ENCODE measurements around the gene ABLIM3. TPM values are rescaled to one million over a fixed set of nuclear protein-coding genes. Genes with fewer than 3 reads are reported as not detected.

The ABLIM3 gene
- total RNA-seq, 1 experiment from 2014 or later = not detected

DNA sequence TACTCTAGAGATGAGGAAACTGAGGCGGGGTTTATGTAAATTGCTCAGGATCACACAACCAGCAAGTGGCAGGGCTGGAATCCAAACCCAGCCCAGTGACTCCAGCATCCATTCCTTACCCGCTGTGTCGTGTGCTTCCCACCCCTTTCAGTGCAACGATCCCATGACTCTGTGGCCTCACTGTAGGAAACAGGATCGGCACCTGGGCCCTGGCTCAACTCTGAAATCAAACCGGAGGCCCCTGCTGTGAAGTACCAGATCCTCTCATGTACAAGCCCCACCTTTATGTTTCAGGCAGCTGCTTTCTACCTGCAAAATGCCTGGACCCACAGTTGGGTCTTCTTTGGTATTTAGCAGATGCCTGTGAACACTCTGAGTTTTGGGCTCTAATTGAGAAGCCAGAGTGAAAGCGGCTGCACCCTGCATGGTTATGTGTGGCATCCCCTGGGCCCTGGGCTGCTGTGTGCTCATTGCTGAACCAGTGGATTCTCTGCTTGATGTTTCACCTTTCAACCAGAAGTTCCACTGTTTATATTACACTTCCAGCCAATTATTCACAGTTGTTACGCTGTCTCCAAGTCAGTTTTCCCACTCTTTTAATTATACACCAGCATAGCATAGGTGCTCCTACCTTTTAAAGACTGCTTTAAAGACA is 36.7 kb downstream of the ABLIM3 start:
- Mint-ChIP-seq H3K4me3 (ENCODE audit: unreplicated experiment) (no peak overlapping the region), H3K9me3 (ENCODE audit: unreplicated experiment) (peaks cover 2% of the 10 kb centered on the region), H3K4me1 (ENCODE audit: low read depth, unreplicated experiment) (peaks cover 1% of the 10 kb centered on the region), H3K27me3 (ENCODE audit: insufficient read depth, unreplicated experiment) (peaks cover 11% of the 10 kb centered on the region), H3K27ac (ENCODE audit: unreplicated experiment) (no peak overlapping the region), H3K36me3 (ENCODE audit: insufficient read depth, unreplicated experiment) (no peaks in the 10 kb centered on the region)
- no peaks in the 10 kb centered on the region for H3K9me3 ChIP-seq
- TF ChIP-seq CTCF (IDR thresholded peaks at IDR 0.05; ENCODE audit: insufficient read depth in 1 of 2, low read depth in 1 of 2, low read length in 1 of 2, severe bottlenecking in 1 of 2, unreplicated experiment in 1 of 2) = no peak
- no peak for DNase-seq
- CTCF ChIA-PET = no interaction called here
- POLR2A ChIA-PET = no interaction called here
- peaks cover 6% of the 10 kb centered on the region; the same call in 1 of the 2 replicates for H3K4me1 ChIP-seq
- BruUV-seq (replicated peaks) = no TSS peak
- no peak overlapping the region for H3K4me3 ChIP-seq (ENCODE audit: low read depth, low read length)
- intact Hi-C loops (cut with micrococcal nuclease; ENCODE audit: unreplicated experiment) = no loop called here
- H3K36me3 ChIP-seq (ENCODE audit: control insufficient read depth, insufficient read depth, low read length) = no peaks in the 10 kb centered on the region
- H3K27me3 ChIP-seq (replicated peaks; ENCODE audit: control insufficient read depth, insufficient read depth, low read length) = no peaks in the 10 kb centered on the region

- Histone ChIP-seq H3K27me3 (replicated peaks; ENCODE audit: control insufficient read depth, insufficient read depth, low read length) (no peaks in the 10 kb centered on the region), H3K9me3 (no peaks in the 10 kb centered on the region), H3K4me3 (ENCODE audit: low read depth, low read length) (no peak overlapping the region), H3K4me1 (no peaks in the 10 kb centered on the region), H3K36me3 (ENCODE audit: control insufficient read depth, insufficient read depth, low read length) (no peaks in the 10 kb centered on the region)
- H3K4me3 Mint-ChIP-seq (ENCODE audit: unreplicated experiment) = no peak overlapping the region
- BruUV-seq (replicated peaks) = no TSS peak
- no peak for DNase-seq
- H3K27me3 Mint-ChIP-seq (ENCODE audit: insufficient read depth, unreplicated experiment) = peaks cover 14% of the 10 kb centered on the region
- H3K27ac Mint-ChIP-seq (ENCODE audit: unreplicated experiment) = no peak overlapping the region
- H3K36me3 Mint-ChIP-seq (ENCODE audit: insufficient read depth, unreplicated experiment) = no peaks in the 10 kb centered on the region
- H3K4me1 Mint-ChIP-seq (ENCODE audit: low read depth, unreplicated experiment) = no peaks in the 10 kb centered on the region
- no peaks in the 10 kb centered on the region for H3K9me3 Mint-ChIP-seq (ENCODE audit: unreplicated experiment)
- intact Hi-C loops (cut with micrococcal nuclease; ENCODE audit: unreplicated experiment) = no loop called here
- ChIA-PET CTCF (no interaction called here), POLR2A (no interaction called here)
- TF ChIP-seq CTCF (IDR thresholded peaks at IDR 0.05; ENCODE audit: insufficient read depth in 1 of 2, low read depth in 1 of 2, low read length in 1 of 2, severe bottlenecking in 1 of 2, unreplicated experiment in 1 of 2) = no peak
Measured at GRCh38 chr5:149181732-149182131, 40.4 kb downstream of the ABLIM3 start.

DNA sequence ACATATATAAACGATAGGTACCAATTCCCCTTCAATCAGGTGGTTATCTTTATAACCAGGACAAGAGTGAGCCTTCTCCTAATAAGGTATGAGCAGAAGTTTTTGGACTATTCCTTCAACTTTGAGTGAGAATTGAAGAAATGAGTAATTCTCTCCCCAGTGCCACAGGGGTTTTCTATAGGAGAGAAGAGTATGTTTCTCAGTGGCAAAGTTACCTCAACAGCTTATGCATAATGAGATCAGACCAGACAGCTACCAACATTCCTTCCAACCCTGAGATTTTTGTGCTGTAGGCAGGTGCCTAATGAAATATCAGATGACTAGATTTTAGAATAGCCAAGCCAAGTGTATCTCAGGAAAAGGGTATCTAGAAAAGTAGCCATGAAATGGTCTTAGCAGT is 40.9 kb downstream of the ABLIM3 start:
- Mint-ChIP-seq H3K27ac (ENCODE audit: unreplicated experiment) (no peak overlapping the region), H3K27me3 (ENCODE audit: insufficient read depth, unreplicated experiment) (peaks cover 14% of the 10 kb centered on the region), H3K4me1 (ENCODE audit: low read depth, unreplicated experiment) (no peaks in the 10 kb centered on the region), H3K9me3 (ENCODE audit: unreplicated experiment) (no peaks in the 10 kb centered on the region), H3K4me3 (ENCODE audit: unreplicated experiment) (no peak overlapping the region), H3K36me3 (ENCODE audit: insufficient read depth, unreplicated experiment) (no peaks in the 10 kb centered on the region)
- no TSS peak for BruUV-seq (replicated peaks)
- TF ChIP-seq CTCF (IDR thresholded peaks at IDR 0.05; ENCODE audit: insufficient read depth in 1 of 2, low read depth in 1 of 2, low read length in 1 of 2, severe bottlenecking in 1 of 2, unreplicated experiment in 1 of 2) = no peak
- Histone ChIP-seq H3K27me3 (replicated peaks; ENCODE audit: control insufficient read depth, insufficient read depth, low read length) (no peaks in the 10 kb centered on the region), H3K9me3 (no peaks in the 10 kb centered on the region), H3K36me3 (ENCODE audit: control insufficient read depth, insufficient read depth, low read length) (no peaks in the 10 kb centered on the region), H3K4me3 (ENCODE audit: low read depth, low read length) (no peak overlapping the region), H3K4me1 (0 out of 2 replicates have a peak, but pooled peaks cover 3% of the 10 kb centered on the region)
- ChIA-PET CTCF (no interaction called here), POLR2A (no interaction called here)
- no peak for DNase-seq
- intact Hi-C loops (cut with micrococcal nuclease; ENCODE audit: unreplicated experiment) = no loop called here

All from Caco-2 (cell line).